Chondrocyte (in vitro differentiated cells): ENCODE results near the gene RCL1. TPM values are rescaled to one million over a fixed set of nuclear protein-coding genes. Genes with fewer than 3 reads are reported as not detected.
A peak's percentile ranks its signal among the peaks of the same experiment; 100 is the strongest.

Experiments
- DNase-seq: peaks from one replicate; pipeline ENCODE4 v3.0.0; 2021; ENCODE audit warnings: mixed read lengths, low spot score
- H3K27ac Mint-ChIP-seq: one replicate; pipeline ENCODE4 v1.8.0; 2021; ENCODE audit warnings: mild to moderate bottlenecking, moderate library complexity, mixed read lengths; ENCODE audit not compliant: unreplicated experiment
- H3K27me3 Mint-ChIP-seq: 2 replicates; pipeline ENCODE4 v1.8.0; 2021; ENCODE audit warnings: low read depth, mixed read lengths
- H3K36me3 Mint-ChIP-seq: 2 replicates; pipeline ENCODE4 v1.8.0; 2021; ENCODE audit warnings: low read depth, mixed read lengths
- H3K4me1 Mint-ChIP-seq: 2 replicates; pipeline ENCODE4 v1.8.0; 2021; ENCODE audit warnings: low read depth, mild to moderate bottlenecking, mixed read lengths
- H3K4me3 Mint-ChIP-seq: one replicate; pipeline ENCODE4 v1.8.0; 2021; ENCODE audit warnings: mild to moderate bottlenecking, moderate library complexity, mixed read lengths; ENCODE audit not compliant: unreplicated experiment
- H3K9me3 Mint-ChIP-seq: 2 replicates; pipeline ENCODE4 v1.8.0; 2021; ENCODE audit warnings: low read depth, mixed read lengths
- CTCF ChIP-seq: fragments of 200-600 bp; sonication (generic); IDR thresholded peaks from 2 replicates; pipeline ENCODE4 v1.5.0; 2021; ENCODE audit warnings: antibody characterized with exemption, mild to moderate bottlenecking, moderate library complexity
- total RNA-seq: library from RNA; stranded (reverse); gene quantifications from 3 replicates; pipeline ENCODE4 v1.2.1, GENCODE V29; 2021

RCL1 gene
- total RNA-seq, 1 donor from 2014 or later, result 8.6 TPM

GRCh38 chr9:4852419-4852818, 59.7 kb downstream of the RCL1 start:
- peaks cover 6% of the 10 kb centered on the region for H3K36me3 Mint-ChIP-seq
- peaks cover 41% of the 10 kb centered on the region for H3K4me1 Mint-ChIP-seq
- no peak for DNase-seq
- H3K27me3 Mint-ChIP-seq, result no peaks in the 10 kb centered on the region
- H3K4me3 Mint-ChIP-seq, result no peak overlapping the region
- no peak for TF ChIP-seq CTCF
- H3K27ac Mint-ChIP-seq, result no peak overlapping the region
- H3K9me3 Mint-ChIP-seq, result peaks cover 4% of the 10 kb centered on the region

- no peaks in the 10 kb centered on the region for H3K27me3 Mint-ChIP-seq
- peaks cover 7% of the 10 kb centered on the region for H3K9me3 Mint-ChIP-seq
- H3K4me1 Mint-ChIP-seq, result peaks cover 42% of the 10 kb centered on the region
- TF ChIP-seq CTCF, result no peak
- H3K36me3 Mint-ChIP-seq, result peaks cover 11% of the 10 kb centered on the region
- DNase-seq, result no peak
- H3K27ac Mint-ChIP-seq, result no peak overlapping the region
- no peak overlapping the region for H3K4me3 Mint-ChIP-seq
These were observed 61.5 kb downstream of the RCL1 start for GRCh38 chr9:4854265-4854590.

- DNase-seq, result no peak
These were observed 63.1 kb downstream of the RCL1 start for GRCh38 chr9:4855841-4856240.

GRCh38 chr9:4857163-4857810, 64.5 kb downstream of the RCL1 start:
- Mint-ChIP-seq H3K9me3 (peaks cover 7% of the 10 kb centered on the region), H3K4me3 (no peak overlapping the region), H3K27me3 (no peaks in the 10 kb centered on the region), H3K27ac (no peak overlapping the region), H3K36me3 (peaks cover 17% of the 10 kb centered on the region), H3K4me1 (peaks cover 24% of the 10 kb centered on the region)
- DNase-seq, result no peak
- no peak for TF ChIP-seq CTCF

More at GRCh38 chr9:4855841-4856240, 63.1 kb downstream of the RCL1 start:
- H3K27ac Mint-ChIP-seq, result peak overlapping the region; percentile 68
- TF ChIP-seq CTCF, result no peak
- H3K27me3 Mint-ChIP-seq, result no peaks in the 10 kb centered on the region
- no peak overlapping the region for H3K4me3 Mint-ChIP-seq
- H3K36me3 Mint-ChIP-seq, result peaks cover 15% of the 10 kb centered on the region
- H3K9me3 Mint-ChIP-seq, result peaks cover 7% of the 10 kb centered on the region
- peaks cover 30% of the 10 kb centered on the region for H3K4me1 Mint-ChIP-seq

- Mint-ChIP-seq H3K27ac (no peak overlapping the region), H3K4me1 (peaks cover 27% of the 10 kb centered on the region), H3K36me3 (peaks cover 18% of the 10 kb centered on the region), H3K4me3 (no peak overlapping the region), H3K27me3 (no peaks in the 10 kb centered on the region), H3K9me3 (peaks cover 7% of the 10 kb centered on the region)
- DNase-seq, result no peak
- TF ChIP-seq CTCF, result no peak
These were observed 66.3 kb downstream of the RCL1 start for GRCh38 chr9:4859035-4859434.
